ENCODE results near the gene NDUFA11.

NDUFA11 gene

GRCh38 chr19:5932146-5932545 lies 28.6 kb upstream of the NDUFA11 start:
- DNase-seq, result no peak

- no peak for DNase-seq
Observed at GRCh38 chr19:5931251-5931650, 27.7 kb upstream of the NDUFA11 start.

GRCh38 chr19:5929625-5930024 lies 26.0 kb upstream of the NDUFA11 start:
- DNase-seq, result no peak

GRCh38 chr19:5929179-5929578 lies 25.6 kb upstream of the NDUFA11 start:
- no peak for DNase-seq

GRCh38 chr19:5927441-5927821 lies 23.8 kb upstream of the NDUFA11 start:
- no peak for DNase-seq

GRCh38 chr19:5926641-5927440 lies 23.3 kb upstream of the NDUFA11 start:
- DNase-seq, result peak; percentile 93

- DNase-seq, result no peak
Observed at GRCh38 chr19:5925830-5926427, 22.3 kb upstream of the NDUFA11 start.

- DNase-seq, result no peak
Observed at GRCh38 chr19:5923356-5923755, 19.8 kb upstream of the NDUFA11 start.

GRCh38 chr19:5922161-5922545 lies 18.6 kb upstream of the NDUFA11 start:
- no peak for DNase-seq

GRCh38 chr19:5921516-5922160 lies 18.0 kb upstream of the NDUFA11 start:
- DNase-seq, result no peak

GRCh38 chr19:5918463-5919079 lies 15.0 kb upstream of the NDUFA11 start:
- DNase-seq, result no peak

- DNase-seq, result no peak
Observed at GRCh38 chr19:5917431-5918107, 14.0 kb upstream of the NDUFA11 start.

- no peak for DNase-seq
Observed at GRCh38 chr19:5916181-5916708, 12.7 kb upstream of the NDUFA11 start.

GRCh38 chr19:5915782-5916165 lies 12.2 kb upstream of the NDUFA11 start:
- DNase-seq, result no peak

- DNase-seq, result no peak
Observed at GRCh38 chr19:5914946-5915781, 11.6 kb upstream of the NDUFA11 start.

GRCh38 chr19:5914358-5914774 lies 10.8 kb upstream of the NDUFA11 start:
- no peak for DNase-seq

GRCh38 chr19:5913739-5914357 lies 10.3 kb upstream of the NDUFA11 start, which contains the start of gene CAPS:
CAPS (plus strand) TSS chr19:5914254; CDS start chr19:5914407, 153 bp downstream.
- peak; percentile 28 for DNase-seq

- DNase-seq, result no peak
Observed at GRCh38 chr19:5911366-5911765, 7.8 kb upstream of the NDUFA11 start.

GRCh38 chr19:5910638-5910907 lies 7.0 kb upstream of the NDUFA11 start:
- no peak for DNase-seq

- no peak for DNase-seq
Observed at GRCh38 chr19:5908773-5909442, 5.3 kb upstream of the NDUFA11 start.

GRCh38 chr19:5907241-5907640 lies 3.7 kb upstream of the NDUFA11 start:
- no peak for DNase-seq
